Hepatocyte (in vitro differentiated cells): Measurements from ENCODE around the gene ATMIN.

Source experiments
- EZH2 ChIP-seq: fragments of 200-600 bp; sonication (generic); IDR thresholded peaks from 2 replicates; pipeline ENCODE4 v1.6.1; 2016; ENCODE audit warnings: antibody characterized with exemption, mild to moderate bottlenecking, borderline replicate concordance
- TF ChIP-seq, protein P1 (sequence below): fragments of 200-600 bp; sonication (generic); IDR thresholded peaks from 2 replicates; pipeline ENCODE4 v1.5.1; 2016; ENCODE audit warnings: antibody characterized with exemption, mild to moderate bottlenecking; ENCODE audit not compliant: poor library complexity

DNA sequence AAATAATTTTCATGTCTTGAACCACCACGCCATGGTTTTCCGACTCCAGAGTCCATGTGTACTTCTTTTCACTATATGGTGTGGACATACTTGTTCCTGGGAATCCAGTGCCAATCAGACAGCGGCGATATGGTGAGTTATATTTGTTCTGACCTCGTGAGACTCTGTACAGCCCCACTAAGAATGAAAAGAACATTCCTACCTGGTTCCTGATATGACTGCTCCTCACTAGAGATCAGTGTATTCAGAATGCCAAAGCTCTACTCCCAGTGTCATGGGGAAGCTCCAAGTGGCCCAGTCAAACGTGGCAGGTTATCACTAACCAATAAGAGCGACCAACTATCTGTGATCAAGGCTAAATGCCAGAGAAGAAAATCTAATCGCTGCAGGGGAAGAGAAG is 35.3 kb downstream of the ATMIN start:
- TF ChIP-seq, protein P1, sequence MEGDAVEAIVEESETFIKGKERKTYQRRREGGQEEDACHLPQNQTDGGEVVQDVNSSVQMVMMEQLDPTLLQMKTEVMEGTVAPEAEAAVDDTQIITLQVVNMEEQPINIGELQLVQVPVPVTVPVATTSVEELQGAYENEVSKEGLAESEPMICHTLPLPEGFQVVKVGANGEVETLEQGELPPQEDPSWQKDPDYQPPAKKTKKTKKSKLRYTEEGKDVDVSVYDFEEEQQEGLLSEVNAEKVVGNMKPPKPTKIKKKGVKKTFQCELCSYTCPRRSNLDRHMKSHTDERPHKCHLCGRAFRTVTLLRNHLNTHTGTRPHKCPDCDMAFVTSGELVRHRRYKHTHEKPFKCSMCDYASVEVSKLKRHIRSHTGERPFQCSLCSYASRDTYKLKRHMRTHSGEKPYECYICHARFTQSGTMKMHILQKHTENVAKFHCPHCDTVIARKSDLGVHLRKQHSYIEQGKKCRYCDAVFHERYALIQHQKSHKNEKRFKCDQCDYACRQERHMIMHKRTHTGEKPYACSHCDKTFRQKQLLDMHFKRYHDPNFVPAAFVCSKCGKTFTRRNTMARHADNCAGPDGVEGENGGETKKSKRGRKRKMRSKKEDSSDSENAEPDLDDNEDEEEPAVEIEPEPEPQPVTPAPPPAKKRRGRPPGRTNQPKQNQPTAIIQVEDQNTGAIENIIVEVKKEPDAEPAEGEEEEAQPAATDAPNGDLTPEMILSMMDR, result no peak
- no peak for TF ChIP-seq EZH2
